DMS 273 treated with DMSO at 0.1 percent for 48 hours (cell line): ENCODE results near the gene PSMC3.

Source experiments
- DNase-seq: peaks from one replicate; lab custom pipeline; 2025; lab: John Stamatoyannopoulos, UW

PSMC3 gene

DNA sequence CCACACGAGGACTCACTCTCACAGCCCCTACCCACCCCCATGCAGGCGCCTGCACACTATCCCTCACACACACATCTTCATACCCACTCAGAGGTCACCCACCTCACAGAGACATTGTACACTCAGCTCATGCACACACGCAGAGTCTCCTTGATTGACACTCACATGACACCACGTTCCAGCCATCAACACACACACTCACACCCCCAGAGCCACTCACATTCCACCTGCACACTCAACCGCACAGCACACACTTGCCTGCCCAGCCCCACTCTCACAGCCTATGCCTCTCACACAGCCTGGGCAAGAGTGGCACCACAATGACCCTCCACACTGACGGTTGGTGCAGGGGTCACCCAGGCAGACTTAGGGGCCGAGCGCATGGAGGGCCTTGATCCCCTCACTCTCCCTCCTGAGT lies 50.1 kb downstream of the PSMC3 start:
- no peak for DNase-seq

GRCh38 chr11:47375546-47376085 lies 50.6 kb downstream of the PSMC3 start:
- DNase-seq, result no peak

DNA sequence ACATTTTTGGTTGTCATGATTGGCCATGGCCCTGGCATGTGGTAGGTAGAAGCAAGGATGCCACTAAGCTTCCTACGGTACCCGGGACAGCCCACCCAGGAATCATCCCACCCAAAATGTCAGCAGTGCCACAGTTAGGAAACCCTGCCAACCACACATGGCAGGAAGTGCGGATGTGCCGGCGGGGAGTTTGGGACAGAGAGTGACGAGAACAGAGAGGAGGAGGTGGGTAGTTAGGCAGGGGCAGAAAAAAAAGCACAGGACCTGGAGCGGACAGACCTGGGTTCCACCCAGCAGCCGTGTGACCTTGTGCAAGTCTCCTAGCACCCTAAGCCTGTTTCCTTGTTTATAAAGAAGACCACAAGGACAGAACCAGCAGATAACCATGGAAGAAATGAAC lies 51.2 kb downstream of the PSMC3 start:
- no peak for DNase-seq

DNA sequence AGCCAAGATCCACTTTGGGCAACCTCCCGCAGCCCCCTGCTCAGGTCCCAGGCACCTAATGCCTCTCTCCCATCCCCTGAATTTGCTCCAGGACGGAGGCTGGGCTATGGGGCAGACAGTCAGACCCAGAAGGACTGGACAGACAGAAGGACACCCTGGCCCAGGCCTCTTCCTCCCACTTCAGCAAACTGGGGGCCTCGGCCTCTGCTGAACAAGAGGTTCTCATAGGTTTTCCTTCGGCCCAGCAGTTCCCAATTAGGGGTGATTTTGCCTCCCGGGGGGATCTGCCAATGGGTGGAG lies 51.6 kb downstream of the PSMC3 start:
- no peak for DNase-seq

DNA sequence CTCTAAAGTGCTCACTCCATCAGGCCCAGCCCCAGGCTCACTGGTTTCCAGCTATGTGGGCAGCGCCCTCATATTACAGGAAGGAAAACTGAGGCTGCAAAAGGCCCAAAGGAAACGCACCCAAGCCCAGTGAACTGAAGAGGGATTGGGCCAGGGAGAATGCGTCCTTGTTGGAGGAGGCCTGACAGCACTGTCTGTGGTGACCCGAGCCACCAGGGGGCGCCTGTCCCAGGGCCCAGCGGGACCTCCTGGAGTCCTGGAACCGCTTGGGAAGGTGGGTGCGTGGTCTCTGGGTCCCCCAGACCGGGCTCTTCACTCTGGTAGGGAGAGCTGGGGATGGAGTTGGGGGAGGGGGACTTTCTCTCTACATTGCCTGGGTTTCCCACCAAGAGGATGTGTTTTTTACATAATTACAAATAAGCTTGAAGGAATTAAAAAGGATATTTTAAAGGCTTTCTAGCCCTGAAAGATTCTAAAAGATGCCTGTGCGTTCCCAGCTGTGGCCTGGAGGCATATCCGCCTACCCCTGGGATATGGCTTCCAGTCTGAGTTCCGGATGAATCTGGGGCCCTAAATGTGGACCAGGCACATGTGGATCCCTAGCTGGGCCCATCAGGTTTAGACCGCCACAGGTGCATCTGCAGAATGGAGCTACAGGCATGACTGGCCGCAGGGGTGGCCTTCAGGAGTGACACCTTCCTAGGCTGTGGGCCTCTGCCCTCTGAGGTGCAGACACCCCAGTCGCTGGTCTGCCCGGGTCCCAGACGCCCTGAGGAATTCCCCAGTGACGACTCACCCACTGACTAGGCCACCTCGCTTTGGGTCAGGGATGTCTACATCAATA lies 52.1 kb downstream of the PSMC3 start:
- DNase-seq, result no peak

DNA sequence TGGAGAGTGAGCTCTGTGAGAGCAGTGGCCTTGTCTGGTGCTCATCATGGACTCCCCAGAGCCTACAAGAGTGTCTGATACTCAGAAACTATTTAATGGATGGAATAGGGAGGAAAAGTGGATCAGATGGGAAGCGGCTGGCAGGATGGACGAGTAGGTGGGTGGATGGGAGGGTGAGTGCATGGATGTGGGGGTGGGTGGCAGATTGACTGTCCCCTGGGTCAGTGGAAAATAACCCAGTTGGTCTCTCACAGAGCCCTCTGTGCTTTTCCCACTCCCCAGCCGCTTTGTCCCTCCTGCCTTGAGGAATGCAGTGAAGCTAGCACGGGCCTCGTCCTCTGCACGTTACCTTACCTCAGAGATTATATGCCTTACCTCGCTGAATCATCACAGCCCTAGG lies 53.8 kb downstream of the PSMC3 start:
- no peak for DNase-seq

GRCh38 chr11:47369676-47370075 lies 56.6 kb downstream of the PSMC3 start:
- DNase-seq, result no peak
